Stimulated activated naive B cell treated with anti-CD40 and anti-IgM and Interleukin-4, amounts not matched to agents 10 μg/mL and 1 μg/mL and 100 μg/mL, for 72 hours (primary cell): ENCODE measurements around the gene HIPK2.

ENCODE experiments used
- ATAC-seq, 2 donors: fragments of 150-1000 bp; cut with Tn5 transposase; replicated peaks; 2 replicates each; pipeline ENCODE4 v1.10.0; 2021; ENCODE audit warnings: moderate library complexity in 1 of 2
- DNase-seq: peaks from one replicate; pipeline ENCODE4 v3.0.0; 2021
- H3K27ac Mint-ChIP-seq: one replicate; pipeline ENCODE4 v1.8.0; 2022; ENCODE audit warnings: mild to moderate bottlenecking, mixed read lengths
- H3K27me3 Mint-ChIP-seq, 2 donors: one replicate each; pipeline ENCODE4 v1.8.0; 2022; ENCODE audit warnings: mixed read lengths in 2 of 2
- H3K36me3 Mint-ChIP-seq, 2 donors: one replicate each; pipeline ENCODE4 v1.8.0; 2022; ENCODE audit warnings: mixed read lengths in 2 of 2, mild to moderate bottlenecking in 1 of 2
- H3K4me1 Mint-ChIP-seq, 2 donors: one replicate each; pipeline ENCODE4 v1.8.0; 2022; ENCODE audit warnings: mixed read lengths in 2 of 2, mild to moderate bottlenecking in 1 of 2
- H3K4me3 Mint-ChIP-seq, 2 donors: one replicate each; pipeline ENCODE4 v1.8.0; 2022; ENCODE audit warnings: mild to moderate bottlenecking in 2 of 2, mixed read lengths in 2 of 2, moderate library complexity in 1 of 2
- H3K9me3 Mint-ChIP-seq, 2 donors: one replicate each; pipeline ENCODE4 v1.8.0; 2022; ENCODE audit warnings: mixed read lengths in 2 of 2, mild to moderate bottlenecking in 1 of 2

HIPK2 gene

DNA sequence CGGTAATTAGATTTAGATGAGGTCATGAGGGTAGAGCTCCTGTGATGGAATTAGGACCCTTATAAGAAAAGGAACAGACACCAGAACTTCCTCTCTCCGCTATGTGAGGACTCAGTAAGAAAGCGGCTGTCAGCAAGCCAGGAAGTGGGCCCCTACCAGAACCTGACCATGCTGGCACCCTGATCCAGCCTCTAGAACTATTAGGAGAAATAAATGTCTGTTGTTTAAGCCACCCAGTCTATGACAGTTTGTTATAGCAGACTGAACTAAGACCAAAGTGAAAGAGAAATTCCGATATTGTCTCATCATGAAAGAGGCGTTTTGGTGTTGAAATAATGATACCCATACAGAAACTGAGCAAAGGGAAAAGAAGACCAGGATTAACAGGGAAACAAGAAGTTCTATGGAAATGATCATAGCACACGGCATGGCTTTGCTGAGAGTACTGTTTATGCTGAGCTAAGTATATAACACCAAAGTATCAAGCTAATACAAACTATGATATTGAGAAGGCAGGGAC is 245.1 kb downstream of the HIPK2 start:
- Mint-ChIP-seq H3K4me3 (no peak overlapping the region), H3K36me3 (no peaks in the 10 kb centered on the region), H3K27me3 (peaks cover 24 to 27% of the 10 kb centered on the region in 2 donors), H3K27ac (no peak overlapping the region), H3K4me1 (no peaks in the 10 kb centered on the region), H3K9me3 (peaks cover 0 to 1% of the 10 kb centered on the region in 2 donors)
- DNase-seq (no peak), ATAC-seq (no peak)

- Mint-ChIP-seq H3K4me3 (no peak overlapping the region), H3K36me3 (no peaks in the 10 kb centered on the region), H3K27ac (no peak overlapping the region), H3K4me1 (no peaks in the 10 kb centered on the region), H3K27me3 (peaks cover 31 to 34% of the 10 kb centered on the region in 2 donors), H3K9me3 (peaks cover 0 to 1% of the 10 kb centered on the region in 2 donors)
- DNase-seq: no peak
- no peak for ATAC-seq
Observed at GRCh38 chr7:139531094-139531493, 246.7 kb downstream of the HIPK2 start.

GRCh38 chr7:139526578-139527544 is 250.9 kb downstream of the HIPK2 start:
- H3K9me3 Mint-ChIP-seq: peaks cover 0 to 2% of the 10 kb centered on the region in 2 donors
- peaks cover 55 to 59% of the 10 kb centered on the region in 2 donors for H3K27me3 Mint-ChIP-seq
- DNase-seq (no peak), ATAC-seq (no peak)
- no peak overlapping the region for H3K4me3 Mint-ChIP-seq
- no peak overlapping the region for H3K27ac Mint-ChIP-seq
- peaks cover under 1 to 4% of the 10 kb centered on the region in 2 donors for H3K36me3 Mint-ChIP-seq
- peaks cover 4 to 7% of the 10 kb centered on the region in 2 donors for H3K4me1 Mint-ChIP-seq

GRCh38 chr7:139525750-139526149 is 252.0 kb downstream of the HIPK2 start:
- peaks cover 4 to 7% of the 10 kb centered on the region in 2 donors for H3K4me1 Mint-ChIP-seq
- ATAC-seq: no peak
- no peak overlapping the region for H3K4me3 Mint-ChIP-seq
- H3K27me3 Mint-ChIP-seq: peaks cover 65 to 70% of the 10 kb centered on the region in 2 donors
- H3K27ac Mint-ChIP-seq: no peak overlapping the region
- peaks cover 5 to 10% of the 10 kb centered on the region in 2 donors for H3K36me3 Mint-ChIP-seq
- H3K9me3 Mint-ChIP-seq: peaks cover 3 to 8% of the 10 kb centered on the region in 2 donors
- DNase-seq: no peak

DNA sequence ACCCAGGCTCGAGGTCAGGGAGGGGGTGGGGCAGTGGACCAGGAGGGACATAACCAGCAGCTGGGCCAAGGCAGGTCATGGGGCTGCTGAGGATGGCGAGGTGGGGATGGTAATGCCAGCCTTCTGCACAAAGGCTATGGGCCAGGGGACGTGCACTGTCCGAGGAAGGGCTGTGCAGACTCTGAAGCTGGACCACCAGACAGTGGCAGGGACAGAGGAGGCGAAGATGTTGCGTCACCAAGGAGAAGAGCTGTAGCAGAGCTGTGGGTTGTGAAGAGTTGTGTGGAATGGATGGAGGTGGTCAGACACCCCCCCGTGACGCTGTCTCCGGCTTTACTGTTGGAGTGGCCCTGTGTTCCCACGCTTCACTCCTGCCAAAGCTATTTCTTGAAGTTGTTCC is 252.6 kb downstream of the HIPK2 start:
- Mint-ChIP-seq H3K27ac (no peak overlapping the region), H3K9me3 (peaks cover 3 to 8% of the 10 kb centered on the region in 2 donors), H3K36me3 (peaks cover 5 to 10% of the 10 kb centered on the region in 2 donors), H3K27me3 (peaks cover 65 to 70% of the 10 kb centered on the region in 2 donors), H3K4me3 (no peak overlapping the region), H3K4me1 (peaks cover 4 to 7% of the 10 kb centered on the region in 2 donors)
- ATAC-seq (no peak), DNase-seq (no peak)

DNA sequence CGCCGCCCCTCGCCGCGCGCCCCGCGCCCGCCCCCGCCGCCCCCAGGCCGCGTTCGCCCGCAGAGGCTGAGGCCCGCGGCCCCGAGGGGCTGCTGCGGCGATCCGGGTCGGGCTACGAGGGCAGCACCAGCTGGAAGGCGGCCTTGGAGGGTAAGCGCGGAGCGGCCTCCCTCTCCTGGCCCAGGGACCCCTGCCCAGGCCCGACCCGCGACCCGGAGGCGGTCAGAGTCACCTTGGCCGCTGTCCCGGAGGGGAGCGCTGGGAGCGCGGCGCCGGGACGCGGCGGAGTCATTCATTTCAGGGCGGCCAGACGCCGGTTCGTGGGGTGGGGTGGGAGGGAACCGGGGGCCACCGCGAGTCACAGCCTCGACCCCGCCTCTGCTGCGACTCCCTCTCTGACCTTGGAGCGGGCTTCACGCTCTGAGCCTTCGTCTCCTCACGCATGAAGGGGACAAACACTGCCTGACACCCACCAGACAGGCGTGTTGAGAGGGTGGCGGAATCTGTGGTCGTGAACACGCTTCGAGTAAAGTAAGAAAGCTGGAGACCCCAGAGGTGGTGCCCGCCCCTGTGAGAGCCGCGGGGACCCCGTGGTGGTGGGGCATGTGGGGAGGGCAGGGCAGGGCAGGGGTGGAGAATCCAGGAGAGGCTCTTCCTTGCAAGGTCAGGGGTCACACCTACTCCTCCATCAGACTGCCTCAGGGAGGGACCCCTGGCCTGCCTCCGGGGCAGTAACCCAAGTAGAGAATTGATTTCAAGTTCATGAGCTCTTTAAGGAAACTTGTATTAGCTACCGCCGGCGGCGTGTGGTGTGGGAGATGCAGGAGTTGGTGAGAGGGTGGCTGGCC is 253.6 kb downstream of the HIPK2 start:
- Mint-ChIP-seq H3K36me3 (peaks cover 5 to 10% of the 10 kb centered on the region in 2 donors), H3K27ac (no peak overlapping the region), H3K4me3 (no peak overlapping the region), H3K27me3 (peaks cover 61 to 64% of the 10 kb centered on the region in 2 donors), H3K9me3 (peaks cover 3 to 8% of the 10 kb centered on the region in 2 donors), H3K4me1 (peaks cover 4 to 7% of the 10 kb centered on the region in 2 donors)
- ATAC-seq (no peak), DNase-seq (no peak)

- peaks cover 3 to 8% of the 10 kb centered on the region in 2 donors for H3K9me3 Mint-ChIP-seq
- DNase-seq (no peak), ATAC-seq (peak; percentile 45 to 55)
- H3K36me3 Mint-ChIP-seq: peaks cover 5 to 10% of the 10 kb centered on the region in 2 donors
- H3K4me3 Mint-ChIP-seq: peak within 1 kb of the TSS; percentile 9 to 36
- H3K4me1 Mint-ChIP-seq: peaks cover 4 to 7% of the 10 kb centered on the region in 2 donors
- peaks cover 56 to 58% of the 10 kb centered on the region in 2 donors for H3K27me3 Mint-ChIP-seq
- H3K27ac Mint-ChIP-seq: no peak within 1 kb of the TSS
Observed at GRCh38 chr7:139523199-139523941, 254.4 kb downstream of the HIPK2 start, which contains the start of gene CLEC2L. TSS of gene CLEC2L (plus strand) at chr7:139523685. CDS start at chr7:139523928, 243 bp downstream.

DNA sequence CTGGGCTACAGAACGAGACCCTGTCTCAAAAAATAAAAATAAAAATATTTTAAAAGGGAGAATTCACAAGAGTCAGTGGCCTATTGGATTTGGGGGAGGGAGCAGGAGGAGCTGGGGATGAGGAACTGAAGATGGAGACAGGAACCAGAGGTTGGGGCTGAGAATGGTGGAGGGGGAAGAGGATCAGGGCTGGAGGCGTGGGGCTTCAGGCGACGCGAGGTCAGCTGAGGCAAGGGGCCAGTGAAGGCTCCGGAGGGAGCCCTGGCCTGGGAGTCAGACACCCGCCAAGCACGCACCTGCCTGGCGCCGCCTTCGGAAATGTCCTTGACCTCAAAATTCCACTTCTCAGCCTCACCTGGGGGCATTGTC is 255.0 kb downstream of the HIPK2 start:
- ATAC-seq (no peak), DNase-seq (no peak)
- no peak overlapping the region for H3K4me3 Mint-ChIP-seq
- H3K4me1 Mint-ChIP-seq: peaks cover 4 to 7% of the 10 kb centered on the region in 2 donors
- peaks cover 3 to 7% of the 10 kb centered on the region in 2 donors for H3K9me3 Mint-ChIP-seq
- no peak overlapping the region for H3K27ac Mint-ChIP-seq
- peaks cover 5 to 10% of the 10 kb centered on the region in 2 donors for H3K36me3 Mint-ChIP-seq
- peaks cover 54% of the 10 kb centered on the region in 2 donors for H3K27me3 Mint-ChIP-seq

DNA sequence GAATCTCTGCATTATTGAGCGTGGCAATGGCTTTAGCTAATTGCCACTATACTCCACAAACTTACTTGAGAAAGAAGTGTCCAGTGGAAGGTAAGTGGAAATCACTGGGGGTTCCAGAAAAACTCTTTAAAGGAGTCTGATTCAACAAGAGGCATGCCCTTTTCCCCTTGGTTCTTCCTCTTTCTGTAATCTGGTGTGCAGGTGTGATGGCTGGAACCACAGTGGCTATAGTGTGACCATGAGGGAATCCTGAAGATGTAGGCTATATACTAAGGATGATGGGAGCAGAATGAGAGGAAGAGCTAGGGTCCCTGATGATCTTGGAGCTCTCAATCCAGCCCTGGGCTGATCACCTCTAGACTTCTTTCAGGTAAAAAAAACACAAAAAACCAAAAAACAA is 256.4 kb downstream of the HIPK2 start:
- no peak overlapping the region for H3K4me3 Mint-ChIP-seq
- ATAC-seq: no peak
- H3K4me1 Mint-ChIP-seq: peaks cover 4 to 7% of the 10 kb centered on the region in 2 donors
- peaks cover 3 to 7% of the 10 kb centered on the region in 2 donors for H3K9me3 Mint-ChIP-seq
- H3K36me3 Mint-ChIP-seq: peaks cover 5 to 10% of the 10 kb centered on the region in 2 donors
- DNase-seq: no peak
- peaks cover 50% of the 10 kb centered on the region in 2 donors for H3K27me3 Mint-ChIP-seq
- no peak overlapping the region for H3K27ac Mint-ChIP-seq

GRCh38 chr7:139515266-139515665 is 262.5 kb downstream of the HIPK2 start:
- Mint-ChIP-seq H3K27ac (no peak overlapping the region), H3K27me3 (peaks cover 0 to 4% of the 10 kb centered on the region in 2 donors), H3K36me3 (no peaks in the 10 kb centered on the region), H3K4me3 (no peak overlapping the region), H3K9me3 (no peaks in the 10 kb centered on the region), H3K4me1 (no peaks in the 10 kb centered on the region)
- ATAC-seq (no peak), DNase-seq (no peak)
